Measurements from ENCODE around the gene CTNNA2. TPM values are rescaled to one million over a fixed set of nuclear protein-coding genes. Genes with fewer than 3 reads are reported as not detected.
"Not testable (repeated sequence)": the region's sequence is repeated elsewhere in the genome, so short reads cannot be mapped to it uniquely, and the experiment has no call there.

CTNNA2 gene
- total RNA-seq, 1 experiment from 2014 or later: 2.6 TPM

GRCh38 chr2:80078290-80079036 lies 565.6 kb downstream of the CTNNA2 start:
- H3K36me3 ChIP-seq (replicated peaks; ENCODE audit: control insufficient read depth, insufficient read depth, low read length): no peaks in the 10 kb centered on the region
- no peak for DNase-seq
- no peaks in the 10 kb centered on the region for H3K27me3 ChIP-seq (ENCODE audit: control insufficient read depth, insufficient read depth, low read length)
- H3K4me3 ChIP-seq (ENCODE audit: insufficient read depth, low read depth, low read length): no peak overlapping the region

GRCh38 chr2:80080957-80081356 lies 568.1 kb downstream of the CTNNA2 start:
- Histone ChIP-seq H3K27me3 (ENCODE audit: control insufficient read depth, insufficient read depth, low read length) (no peaks in the 10 kb centered on the region), H3K36me3 (replicated peaks; ENCODE audit: control insufficient read depth, insufficient read depth, low read length) (no peaks in the 10 kb centered on the region), H3K4me3 (ENCODE audit: insufficient read depth, low read depth, low read length) (no peak overlapping the region)
- no peak for DNase-seq

GRCh38 chr2:80086831-80087230 lies 574.0 kb downstream of the CTNNA2 start:
- DNase-seq: no peak
- Histone ChIP-seq H3K27me3 (ENCODE audit: control insufficient read depth, insufficient read depth, low read length) (no peaks in the 10 kb centered on the region), H3K36me3 (replicated peaks; ENCODE audit: control insufficient read depth, insufficient read depth, low read length) (no peaks in the 10 kb centered on the region), H3K4me3 (ENCODE audit: insufficient read depth, low read depth, low read length) (no peak overlapping the region)

DNA sequence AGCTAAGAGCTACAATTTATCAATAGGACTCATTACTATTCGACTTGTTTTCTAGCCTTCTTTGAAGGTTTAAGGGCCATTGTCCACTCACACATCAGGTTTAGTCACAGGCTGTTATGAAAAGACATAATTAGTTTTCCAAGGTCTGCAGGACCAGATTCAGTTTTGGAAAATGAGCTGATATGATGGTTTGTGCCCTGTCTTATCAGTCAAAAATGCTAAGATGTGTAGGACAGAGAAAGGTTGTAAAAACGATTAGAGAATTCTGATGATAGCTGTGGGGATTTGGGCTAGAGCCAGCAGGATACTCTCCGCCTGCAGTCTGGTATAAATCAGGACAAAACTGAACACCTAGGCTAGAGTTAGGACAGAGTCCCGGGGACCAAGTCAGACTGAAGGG lies 578.4 kb downstream of the CTNNA2 start:
- no peaks in the 10 kb centered on the region for H3K27me3 ChIP-seq (ENCODE audit: control insufficient read depth, insufficient read depth, low read length)
- no peak for DNase-seq
- H3K4me3 ChIP-seq (ENCODE audit: insufficient read depth, low read depth, low read length): no peak overlapping the region
- no peaks in the 10 kb centered on the region for H3K36me3 ChIP-seq (replicated peaks; ENCODE audit: control insufficient read depth, insufficient read depth, low read length)

GRCh38 chr2:80092474-80092873 lies 579.6 kb downstream of the CTNNA2 start:
- Histone ChIP-seq H3K27me3 (ENCODE audit: control insufficient read depth, insufficient read depth, low read length) (no peaks in the 10 kb centered on the region), H3K4me3 (ENCODE audit: insufficient read depth, low read depth, low read length) (no peak overlapping the region), H3K36me3 (replicated peaks; ENCODE audit: control insufficient read depth, insufficient read depth, low read length) (no peaks in the 10 kb centered on the region)
- no peak for DNase-seq

DNA sequence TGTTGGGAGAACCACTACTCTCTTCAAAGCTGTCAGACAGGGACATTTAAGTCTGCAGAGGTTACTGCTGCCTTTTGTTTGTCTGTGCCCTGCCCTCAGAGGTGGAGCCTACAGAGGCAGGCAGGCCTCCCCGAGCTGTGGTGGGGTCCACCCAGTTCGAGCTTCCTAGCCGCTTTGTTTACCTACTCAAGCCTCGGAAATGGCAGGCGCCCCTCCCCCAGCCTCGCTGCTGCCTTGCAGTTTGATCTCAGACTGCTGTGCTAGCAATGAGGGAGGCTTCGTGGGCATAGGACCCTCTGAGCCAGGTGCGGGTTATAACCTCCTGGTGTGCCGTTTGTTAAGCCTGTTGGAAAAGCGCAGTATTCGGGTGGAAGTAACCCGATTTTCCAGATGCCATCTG lies 585.7 kb downstream of the CTNNA2 start:
- H3K36me3 ChIP-seq (replicated peaks; ENCODE audit: control insufficient read depth, insufficient read depth, low read length); H3K4me3 ChIP-seq (ENCODE audit: insufficient read depth, low read depth, low read length); DNase-seq; H3K27me3 ChIP-seq (ENCODE audit: control insufficient read depth, insufficient read depth, low read length): not testable (repeated sequence)

GRCh38 chr2:80102026-80102425 lies 589.2 kb downstream of the CTNNA2 start:
- Histone ChIP-seq H3K36me3 (replicated peaks; ENCODE audit: control insufficient read depth, insufficient read depth, low read length) (no peaks in the 10 kb centered on the region), H3K27me3 (ENCODE audit: control insufficient read depth, insufficient read depth, low read length) (no peaks in the 10 kb centered on the region), H3K4me3 (ENCODE audit: insufficient read depth, low read depth, low read length) (no peak overlapping the region)
- no peak for DNase-seq

- H3K4me3 ChIP-seq (ENCODE audit: insufficient read depth, low read depth, low read length): no peak overlapping the region
- H3K27me3 ChIP-seq (ENCODE audit: control insufficient read depth, insufficient read depth, low read length): no peaks in the 10 kb centered on the region
- no peak for DNase-seq
- H3K36me3 ChIP-seq (replicated peaks; ENCODE audit: control insufficient read depth, insufficient read depth, low read length): no peaks in the 10 kb centered on the region
Observed at GRCh38 chr2:80105015-80105640, 592.3 kb downstream of the CTNNA2 start.

- no peak for DNase-seq
- H3K27me3 ChIP-seq (ENCODE audit: control insufficient read depth, insufficient read depth, low read length): no peaks in the 10 kb centered on the region
- no peaks in the 10 kb centered on the region for H3K36me3 ChIP-seq (replicated peaks; ENCODE audit: control insufficient read depth, insufficient read depth, low read length)
- no peak overlapping the region for H3K4me3 ChIP-seq (ENCODE audit: insufficient read depth, low read depth, low read length)
Observed at GRCh38 chr2:80111185-80111584, 598.3 kb downstream of the CTNNA2 start.

GRCh38 chr2:80112790-80113189 lies 599.9 kb downstream of the CTNNA2 start:
- no peaks in the 10 kb centered on the region for H3K36me3 ChIP-seq (replicated peaks; ENCODE audit: control insufficient read depth, insufficient read depth, low read length)
- no peak for DNase-seq
- H3K27me3 ChIP-seq (ENCODE audit: control insufficient read depth, insufficient read depth, low read length): no peaks in the 10 kb centered on the region
- H3K4me3 ChIP-seq (ENCODE audit: insufficient read depth, low read depth, low read length): no peak overlapping the region

DNA sequence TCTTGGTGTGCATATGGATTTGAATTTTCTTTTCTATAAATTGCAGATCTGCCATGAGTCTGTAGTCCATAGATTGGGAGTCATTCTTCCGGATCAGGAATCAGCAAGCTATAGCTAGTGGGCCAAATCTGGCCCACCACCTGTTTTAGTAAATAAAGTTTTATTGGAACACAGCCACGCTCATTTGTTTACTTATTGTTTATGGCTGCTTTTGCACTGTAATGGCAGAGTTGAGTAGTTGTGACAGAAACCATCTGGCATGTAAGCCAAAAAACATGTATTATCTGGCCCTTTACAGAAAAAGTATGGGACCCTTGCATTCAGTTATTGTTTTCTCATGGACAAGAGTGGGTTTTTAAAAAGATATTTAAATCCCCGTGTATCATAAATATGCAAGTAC lies 600.5 kb downstream of the CTNNA2 start:
- DNase-seq: no peak
- H3K27me3 ChIP-seq (ENCODE audit: control insufficient read depth, insufficient read depth, low read length): no peaks in the 10 kb centered on the region
- no peak overlapping the region for H3K4me3 ChIP-seq (ENCODE audit: insufficient read depth, low read depth, low read length)
- no peaks in the 10 kb centered on the region for H3K36me3 ChIP-seq (replicated peaks; ENCODE audit: control insufficient read depth, insufficient read depth, low read length)

DNA sequence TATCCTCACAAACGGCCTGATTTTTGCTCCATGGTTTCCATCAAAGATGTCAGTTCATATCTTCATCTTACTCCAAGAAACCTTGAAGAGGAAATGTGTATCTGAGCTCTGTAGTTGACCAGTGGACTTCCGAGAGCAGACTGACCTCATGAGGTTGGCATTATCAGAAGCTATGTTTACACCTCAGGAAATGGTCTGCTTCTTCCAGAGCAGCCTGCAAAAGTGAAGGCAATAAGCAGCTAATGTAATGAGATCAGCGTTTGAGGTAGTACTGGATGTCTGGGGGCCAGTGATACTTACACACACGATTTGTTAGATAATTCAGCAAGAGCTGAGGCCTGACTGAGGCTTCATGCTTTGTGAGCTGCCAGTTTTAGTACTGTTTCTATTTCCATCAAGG lies 602.0 kb downstream of the CTNNA2 start:
- H3K36me3 ChIP-seq (replicated peaks; ENCODE audit: control insufficient read depth, insufficient read depth, low read length): no peaks in the 10 kb centered on the region
- no peak for DNase-seq
- H3K4me3 ChIP-seq (ENCODE audit: insufficient read depth, low read depth, low read length): no peak overlapping the region
- no peaks in the 10 kb centered on the region for H3K27me3 ChIP-seq (ENCODE audit: control insufficient read depth, insufficient read depth, low read length)

- no peaks in the 10 kb centered on the region; the same call in 1 of the 2 replicates for H3K27me3 ChIP-seq (ENCODE audit: control insufficient read depth, insufficient read depth, low read length)
- H3K4me3 ChIP-seq (ENCODE audit: insufficient read depth, low read depth, low read length): no peak overlapping the region
- no peak for DNase-seq
- no peaks in the 10 kb centered on the region for H3K36me3 ChIP-seq (replicated peaks; ENCODE audit: control insufficient read depth, insufficient read depth, low read length)
Observed at GRCh38 chr2:80117401-80117800, 604.5 kb downstream of the CTNNA2 start.

DNA sequence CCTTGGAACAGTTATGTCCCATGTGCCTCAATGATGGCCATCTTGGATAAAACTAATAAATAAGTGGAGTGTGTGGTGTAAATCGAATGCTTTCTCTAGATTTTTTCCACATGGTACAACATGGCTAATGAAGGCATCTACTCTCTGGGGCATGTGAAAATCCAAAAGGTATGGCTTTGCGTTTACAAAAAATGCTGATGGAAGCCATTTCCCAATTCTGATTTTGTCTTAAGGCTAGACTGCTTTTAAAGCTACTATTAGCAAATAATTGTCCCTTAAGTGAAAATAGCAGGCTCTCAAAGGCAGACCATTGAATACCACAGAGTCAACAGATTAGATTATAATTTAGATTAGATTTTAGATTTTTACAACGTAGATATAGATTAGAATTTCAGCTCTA lies 608.0 kb downstream of the CTNNA2 start:
- Histone ChIP-seq H3K36me3 (replicated peaks; ENCODE audit: control insufficient read depth, insufficient read depth, low read length) (no peaks in the 10 kb centered on the region), H3K4me3 (ENCODE audit: insufficient read depth, low read depth, low read length) (no peak overlapping the region), H3K27me3 (ENCODE audit: control insufficient read depth, insufficient read depth, low read length) (no peaks in the 10 kb centered on the region; the same call in 1 of the 2 replicates)
- no peak for DNase-seq

- Histone ChIP-seq H3K36me3 (replicated peaks; ENCODE audit: control insufficient read depth, insufficient read depth, low read length) (no peaks in the 10 kb centered on the region), H3K27me3 (ENCODE audit: control insufficient read depth, insufficient read depth, low read length) (no peaks in the 10 kb centered on the region; the same call in 1 of the 2 replicates), H3K4me3 (ENCODE audit: insufficient read depth, low read depth, low read length) (no peak overlapping the region)
- no peak for DNase-seq
Observed at GRCh38 chr2:80122675-80123074, 609.8 kb downstream of the CTNNA2 start.
